ENCODE results near the gene ZBTB48.
"Not testable (repeated sequence)": the region's sequence is repeated elsewhere in the genome, so short reads cannot be mapped to it uniquely, and the experiment has no call there.

ZBTB48 gene

GRCh38 chr1:6592865-6593593, 13.2 kb downstream of the ZBTB48 start:
- DNase-seq, result no peak

GRCh38 chr1:6593810-6594209, 14.0 kb downstream of the ZBTB48 start:
- DNase-seq, result no peak

- no peak for DNase-seq
These were observed 15.4 kb downstream of the ZBTB48 start for GRCh38 chr1:6594977-6595740.

DNA sequence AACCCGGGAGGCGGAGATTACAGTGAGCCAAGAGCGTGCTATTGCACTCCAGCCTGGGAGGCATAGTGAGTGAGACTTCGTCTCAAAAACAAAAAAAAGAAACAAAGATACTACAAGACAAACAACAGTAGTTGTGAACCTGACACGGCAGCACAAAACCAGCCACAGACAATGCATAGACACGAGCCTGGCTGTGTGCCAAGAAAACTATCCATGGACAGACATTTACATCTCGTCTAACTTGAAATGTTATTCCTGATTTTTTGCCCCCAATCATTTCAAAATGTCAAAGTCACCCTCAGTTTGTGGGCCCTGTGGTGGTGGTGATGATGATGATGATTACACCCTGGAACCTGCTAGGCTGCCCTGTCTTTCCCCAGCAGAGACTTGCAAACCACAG, 16.6 kb downstream of the ZBTB48 start:
- DNase-seq, result no peak

DNA sequence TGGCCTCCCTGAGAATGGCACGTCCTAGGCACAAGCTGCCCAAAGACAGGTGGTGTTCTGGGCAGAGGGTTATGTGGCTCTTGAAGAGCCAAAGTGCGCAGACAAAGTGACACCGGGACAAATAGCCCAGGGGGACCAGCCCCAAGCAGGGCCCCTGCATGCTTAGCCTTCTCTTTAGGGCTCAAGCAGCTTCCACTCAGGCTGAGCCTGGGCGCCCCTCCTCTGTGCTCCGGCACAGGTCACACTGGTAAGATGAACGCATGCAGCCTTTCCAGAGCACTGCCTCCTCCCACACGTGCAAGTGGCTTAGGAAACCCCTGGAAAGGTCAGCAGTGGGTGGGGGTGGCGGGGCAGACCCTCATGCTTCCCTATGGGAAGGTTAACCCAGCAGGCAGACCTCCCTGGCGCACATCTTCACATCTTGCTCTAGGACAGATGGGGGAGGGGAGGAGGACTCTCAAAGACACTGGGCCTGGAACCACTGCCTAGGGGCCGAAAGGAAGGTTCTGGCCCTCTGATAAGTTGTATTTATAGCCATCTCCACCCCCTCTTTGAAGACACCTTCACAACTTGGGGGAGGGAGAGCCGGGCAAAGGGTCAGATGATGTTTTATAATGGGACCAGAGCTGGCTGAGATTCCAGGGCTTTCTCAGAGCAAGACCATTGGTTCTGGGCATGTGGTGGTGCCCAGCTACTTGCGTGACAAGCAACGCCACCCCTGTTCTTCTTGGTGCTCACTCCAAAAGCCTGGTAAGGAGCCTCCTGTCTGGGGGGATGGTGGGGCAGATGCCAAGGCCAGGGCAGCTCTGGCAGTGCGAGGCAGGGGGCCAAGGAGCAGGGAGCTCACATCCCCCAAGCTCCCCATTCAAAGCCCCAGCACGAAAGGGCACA, 17.3 kb downstream of the ZBTB48 start:
- no peak for DNase-seq

GRCh38 chr1:6597777-6598131, 18.0 kb downstream of the ZBTB48 start:
- no peak for DNase-seq

GRCh38 chr1:6599141-6599975, 19.6 kb downstream of the ZBTB48 start:
- peak; percentile 16 for DNase-seq

- DNase-seq, result not testable (repeated sequence)
These were observed 20.2 kb downstream of the ZBTB48 start for GRCh38 chr1:6599991-6600390.

- DNase-seq, result no peak
These were observed 20.7 kb downstream of the ZBTB48 start for GRCh38 chr1:6600410-6601048.

DNA sequence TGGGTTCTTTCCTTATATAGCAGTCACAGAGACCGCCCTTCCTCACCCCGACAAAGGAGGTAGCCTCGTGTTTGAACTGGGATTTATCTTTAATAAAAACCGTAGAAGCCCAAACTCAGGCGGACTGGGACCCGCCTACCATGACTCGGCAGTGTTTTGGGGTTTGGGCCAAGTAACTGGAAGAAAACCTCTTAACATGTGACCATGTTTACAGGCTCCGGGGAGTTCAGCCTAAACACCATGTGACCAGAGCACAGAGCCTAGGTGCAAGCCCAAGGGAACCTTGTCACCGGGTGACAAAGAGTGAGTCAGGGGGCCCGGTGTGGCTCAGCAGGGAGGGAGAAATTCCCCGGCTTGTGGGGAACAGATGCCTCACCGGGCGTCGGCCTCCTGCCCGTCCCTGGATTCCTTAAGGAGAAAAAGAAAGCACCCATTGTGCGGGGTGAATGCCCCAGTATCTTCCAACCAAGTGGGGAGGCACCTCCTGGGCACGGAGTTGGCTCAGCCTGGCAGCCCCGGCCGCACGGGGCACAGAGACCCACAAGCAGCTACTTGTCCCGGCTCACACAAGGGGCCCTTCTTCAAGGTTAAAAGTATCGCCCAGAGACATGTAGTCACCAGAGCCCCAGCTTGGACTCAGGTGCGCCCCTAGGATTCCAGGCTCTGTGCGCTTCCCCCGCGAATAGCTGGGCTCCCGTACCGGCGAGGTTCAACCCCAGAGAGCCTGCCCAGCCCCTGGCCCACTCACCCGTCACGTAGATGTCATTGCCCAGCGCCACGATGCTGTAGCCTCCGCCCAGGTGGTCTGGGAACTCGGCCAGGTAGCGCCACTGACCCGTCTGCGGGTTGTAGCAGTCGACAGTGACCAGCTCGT, 21.5 kb downstream of the ZBTB48 start:
- peak; percentile 94 for DNase-seq

DNA sequence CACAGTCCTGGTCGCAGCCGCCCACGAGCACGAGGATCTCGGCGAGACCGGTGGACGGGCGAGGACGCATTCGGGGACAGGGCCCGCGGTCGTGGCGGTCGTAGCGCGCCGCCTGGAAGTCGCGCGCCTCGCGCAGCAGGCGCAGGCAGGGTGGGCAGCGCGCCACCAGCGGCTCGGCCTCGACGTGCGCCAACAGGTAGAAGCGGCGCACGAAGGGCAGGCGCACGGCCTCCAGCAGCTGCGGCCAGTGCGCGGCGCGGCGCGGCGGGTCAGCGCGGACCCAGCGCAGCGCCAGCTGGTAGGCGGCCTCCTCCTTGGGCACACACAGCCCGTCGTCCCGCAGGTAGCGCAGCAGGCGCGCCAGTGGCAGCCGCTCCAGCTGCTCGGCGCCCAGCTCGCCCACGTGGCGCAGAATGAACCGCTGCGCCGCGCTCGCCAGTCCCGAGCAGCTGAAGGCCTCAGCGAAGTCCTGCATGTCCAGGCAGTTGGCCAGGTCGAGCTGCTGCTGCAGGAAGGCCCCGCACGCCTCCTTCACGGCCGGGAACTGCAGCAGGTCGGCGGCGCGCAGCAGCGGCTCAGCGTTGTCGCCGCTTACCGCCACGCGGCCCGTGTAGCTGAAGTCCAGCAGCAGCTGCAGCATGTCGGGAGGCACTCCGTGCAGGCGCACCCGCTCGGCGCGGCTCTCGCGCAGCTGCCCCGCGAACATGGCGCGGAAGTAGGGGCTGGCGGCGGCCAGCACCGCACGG, 22.3 kb downstream of the ZBTB48 start:
- peak; percentile 14 for DNase-seq

- DNase-seq, result peak; percentile 93
These were observed 23.0 kb downstream of the ZBTB48 start, which contains the start of gene KLHL21 for GRCh38 chr1:6602669-6603237. Gene KLHL21, minus strand, starts transcription at chr1:6602869. Its CDS starts 52 bp downstream, at chr1:6602817.

DNA sequence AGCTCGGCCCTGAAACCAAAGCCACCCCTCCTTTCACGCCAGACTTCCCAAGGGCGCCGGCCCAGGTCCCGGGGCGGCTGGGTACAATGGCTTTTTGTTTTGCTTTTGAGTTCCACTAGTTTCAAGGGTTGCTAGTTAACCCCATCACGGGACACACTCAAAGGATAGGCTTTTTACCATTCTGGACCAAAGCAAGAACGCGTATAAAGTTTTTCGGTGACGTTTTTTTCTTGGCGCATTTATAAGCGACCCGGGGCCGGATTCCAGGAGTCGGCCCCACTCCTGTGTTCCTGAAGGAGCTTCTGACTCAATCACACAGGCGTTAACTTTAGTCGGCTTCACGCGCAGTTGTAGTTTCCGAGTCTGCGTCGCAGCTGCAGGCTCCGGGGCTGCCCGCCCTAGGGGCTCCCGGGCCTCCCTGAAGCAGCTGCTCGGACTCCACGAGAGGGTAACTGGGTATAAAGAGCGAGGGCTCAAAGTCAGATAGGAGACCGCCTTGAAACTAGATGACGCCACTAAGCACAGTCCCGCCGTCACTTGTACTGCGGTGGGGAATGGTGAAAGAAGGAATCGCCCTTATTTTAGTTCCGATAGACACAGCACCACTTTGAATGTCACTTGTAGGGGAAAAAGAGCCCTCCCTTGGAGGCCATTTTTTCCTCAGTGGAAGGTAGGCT, 23.6 kb downstream of the ZBTB48 start:
- peak; percentile 84 for DNase-seq

- peak; percentile 89 for DNase-seq
These were observed 24.2 kb downstream of the ZBTB48 start for GRCh38 chr1:6603915-6604558.

GRCh38 chr1:6612641-6613360, 33.0 kb downstream of the ZBTB48 start:
- no peak for DNase-seq

DNA sequence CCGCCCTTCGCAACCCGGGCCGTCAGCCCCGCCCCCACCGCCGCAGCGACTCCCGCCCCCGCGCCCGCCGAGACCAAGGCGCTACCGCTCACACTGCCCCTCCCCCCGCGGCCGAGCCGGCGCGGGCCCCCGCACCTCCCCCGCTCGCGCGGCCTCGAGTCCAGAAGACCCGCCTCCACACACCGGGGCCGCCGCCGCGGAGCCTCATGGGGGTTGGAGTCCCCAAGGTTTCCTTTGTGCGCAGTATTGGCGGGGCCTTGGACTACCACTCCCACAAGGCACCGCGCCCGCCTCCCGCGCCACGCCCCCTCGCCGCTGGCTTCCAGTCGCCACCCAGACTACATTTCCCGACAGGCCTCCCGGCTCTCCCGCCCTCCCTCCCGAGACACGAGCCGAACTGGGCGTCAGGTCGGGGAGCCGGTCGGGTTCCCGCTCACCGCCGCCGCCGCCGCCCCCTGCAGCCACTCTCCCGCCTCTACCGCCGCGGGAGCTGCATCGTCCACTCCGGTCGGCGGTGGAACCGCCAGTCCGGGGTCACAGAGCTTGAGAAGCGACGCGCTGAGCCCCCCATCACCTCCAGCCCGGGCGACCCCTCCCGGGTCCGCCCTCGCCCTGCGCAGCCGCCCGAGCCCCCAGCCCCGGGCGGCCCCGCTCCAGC, 33.7 kb downstream of the ZBTB48 start, which contains the start of gene PHF13:
Gene PHF13, plus strand, starts transcription at position 371 of the 658 bp plus-strand sequence. CDS start 336 bp downstream, outside the sequence.
- DNase-seq, result peak; percentile 100
